Endometrial microvascular endothelial cells (primary cell): Measurements from ENCODE around the gene FTCDNL1. TPM values are rescaled to one million over a fixed set of nuclear protein-coding genes. Genes with fewer than 3 reads are reported as not detected.

Source experiments
- in situ Hi-C: cut with HindIII; loops from 2 replicates; pipeline ENCODE4 v1.10.0; 2017; ENCODE audit warnings: low sequenced_read_pairs, low pct_unique_long_range_greater_than_20kb; ENCODE audit errors: inconsistent ontology term
- total RNA-seq: library from RNA; depleted of rRNA; stranded (reverse); fragments of >200 nt; gene quantifications from one replicate; pipeline ENCODE4 v1.2.3, GENCODE V29; 2015; ENCODE audit errors: inconsistent ontology term

Gene FTCDNL1
- total RNA-seq, 1 donor from 2014 or later = 0.09 TPM

GRCh38 chr2:199756211-199756610 lies 94.8 kb downstream of the FTCDNL1 start:
- in situ Hi-C loops = no loop called here

- in situ Hi-C loops = no loop called here
Measured at GRCh38 chr2:199754766-199755165, 96.2 kb downstream of the FTCDNL1 start.

- in situ Hi-C loops = no loop called here
Measured at GRCh38 chr2:199751492-199752120, 99.4 kb downstream of the FTCDNL1 start.

- in situ Hi-C loops = no loop called here
Measured at GRCh38 chr2:199749571-199749970, 101.4 kb downstream of the FTCDNL1 start.

- in situ Hi-C loops = no loop called here
Measured at GRCh38 chr2:199744724-199745123, 106.3 kb downstream of the FTCDNL1 start.

GRCh38 chr2:199744260-199744659 lies 106.7 kb downstream of the FTCDNL1 start:
- in situ Hi-C loops = no loop called here

- in situ Hi-C loops = no loop called here
Measured at GRCh38 chr2:199743415-199744120, 107.4 kb downstream of the FTCDNL1 start.

- in situ Hi-C loops = no loop called here
Measured at GRCh38 chr2:199742884-199743283, 108.1 kb downstream of the FTCDNL1 start.

GRCh38 chr2:199740111-199740428 lies 110.9 kb downstream of the FTCDNL1 start:
- in situ Hi-C loops = no loop called here

GRCh38 chr2:199739413-199740110 lies 111.4 kb downstream of the FTCDNL1 start:
- in situ Hi-C loops = no loop called here

- in situ Hi-C loops = no loop called here
Measured at GRCh38 chr2:199738727-199739412, 112.1 kb downstream of the FTCDNL1 start.

GRCh38 chr2:199734651-199735050 lies 116.3 kb downstream of the FTCDNL1 start:
- in situ Hi-C loops = no loop called here

GRCh38 chr2:199734011-199734410 lies 117.0 kb downstream of the FTCDNL1 start:
- in situ Hi-C loops = no loop called here

- in situ Hi-C loops = no loop called here
Measured at GRCh38 chr2:199727801-199728200, 123.2 kb downstream of the FTCDNL1 start.

- in situ Hi-C loops = no loop called here
Measured at GRCh38 chr2:199727306-199727705, 123.7 kb downstream of the FTCDNL1 start.

GRCh38 chr2:199718074-199718473 lies 132.9 kb downstream of the FTCDNL1 start:
- in situ Hi-C loops = no loop called here

- in situ Hi-C loops = no loop called here
Measured at GRCh38 chr2:199717587-199717907, 133.4 kb downstream of the FTCDNL1 start.

- in situ Hi-C loops = no loop called here
Measured at GRCh38 chr2:199716807-199717586, 134.0 kb downstream of the FTCDNL1 start.

GRCh38 chr2:199713746-199714145 lies 137.2 kb downstream of the FTCDNL1 start:
- in situ Hi-C loops = no loop called here
